Fibroblast of lung (primary cell): ENCODE results near the gene RRBP1. TPM values are rescaled to one million over a fixed set of nuclear protein-coding genes. Genes with fewer than 3 reads are reported as not detected.

Experiments used
- DNase-seq, 2 donors: peaks; one replicate each; pipeline versions ENCODE4 v3.0.0 to v3.0.0-alpha.2; 2010; ENCODE audit warnings: low read depth in 2 of 2
- H2AFZ ChIP-seq: 2 replicates; pipeline ENCODE4 v1.5.1; 2012; ENCODE audit warnings: low read length, control low read depth, inconsistent platforms
- H3K27ac ChIP-seq: 2 replicates; pipeline ENCODE4 v1.5.1; 2011; ENCODE audit warnings: low read length, control low read depth; ENCODE audit not compliant: insufficient read depth
- H3K27me3 ChIP-seq: 2 replicates; pipeline ENCODE4 v1.5.1; 2011; ENCODE audit warnings: mild to moderate bottlenecking, low read length; ENCODE audit not compliant: control insufficient read depth, insufficient read depth
- H3K36me3 ChIP-seq: 2 replicates; pipeline ENCODE4 v1.5.1; 2011; ENCODE audit warnings: low read length; ENCODE audit not compliant: control insufficient read depth, insufficient read depth
- H3K4me1 ChIP-seq: 2 replicates; pipeline ENCODE4 v1.5.1; 2011; ENCODE audit warnings: low read length; ENCODE audit not compliant: control insufficient read depth, insufficient read depth; ENCODE audit errors: extremely low read depth
- H3K4me2 ChIP-seq: 2 replicates; pipeline ENCODE4 v1.5.1; 2011; ENCODE audit warnings: low read length, control low read depth; ENCODE audit not compliant: insufficient read depth; ENCODE audit errors: extremely low read depth
- H3K4me3 ChIP-seq, 4 experiments: fragments of 200-600 bp in 1 of 4; sonication (generic) in 1 of 4; replicated peaks in 1 of 4; 2 replicates each; pipeline ENCODE4 v1.5.1; 2011 to 2016; ENCODE audit warnings: low read length in 4 of 4, low read depth in 3 of 4, mild to moderate bottlenecking in 3 of 4, control low read depth in 2 of 4, inconsistent platforms in 1 of 4, mixed read lengths in 1 of 4; ENCODE audit not compliant: insufficient read depth in 1 of 4; ENCODE audit errors: control extremely low read depth in 1 of 4
- H3K79me2 ChIP-seq: 2 replicates; pipeline ENCODE4 v1.5.1; 2012; ENCODE audit warnings: mild to moderate bottlenecking, low read length, inconsistent platforms; ENCODE audit not compliant: control insufficient read depth, insufficient read depth
- H3K9ac ChIP-seq: 2 replicates; pipeline ENCODE4 v1.5.1; 2011; ENCODE audit warnings: mild to moderate bottlenecking, low read length, control low read depth; ENCODE audit not compliant: insufficient read depth
- H3K9me3 ChIP-seq: 2 replicates; pipeline ENCODE4 v1.5.1; 2012; ENCODE audit warnings: low read depth, low read length; ENCODE audit not compliant: control insufficient read depth, insufficient read depth
- H4K20me1 ChIP-seq: 2 replicates; pipeline ENCODE4 v1.5.1; 2011; ENCODE audit warnings: low read length; ENCODE audit not compliant: control insufficient read depth, insufficient read depth; ENCODE audit errors: extremely low read depth
- CTCF ChIP-seq, 2 donors: IDR thresholded peaks in 1 of 2; conservative IDR thresholded peaks in 1 of 2; 1 replicate in 1 of 2; 2 replicates in 1 of 2; pipeline ENCODE4 v1.5.1; 2011 to 2012; ENCODE audit warnings: low read length in 2 of 2, control low read depth in 1 of 2, inconsistent platforms in 1 of 2, low read depth in 1 of 2, mild to moderate bottlenecking in 1 of 2
- EZH2 ChIP-seq: IDR thresholded peaks from 2 replicates; pipeline ENCODE4 v1.5.1; 2012; ENCODE audit warnings: low read length, control low read depth, mild to moderate bottlenecking; ENCODE audit errors: missing control alignments
- polyA plus RNA-seq, 2 donors: library from polyadenylated mRNA; depleted of rRNA in 1 of 2; stranded (reverse) in 1 of 2; unstranded in 1 of 2; fragments of >200 nt; gene quantifications; 2 replicates each; pipeline ENCODE4 v1.2.1, GENCODE V29; 2011 to 2012; ENCODE audit warnings: missing spikeins in 1 of 2
- total RNA-seq: library from RNA; depleted of rRNA; stranded (reverse); fragments of >200 nt; gene quantifications from 2 replicates; pipeline ENCODE4 v1.2.1, GENCODE V29; 2014

The RRBP1 gene
- total and polyA plus RNA-seq, 2 donors (not counting 1 experiment from before 2014, with no cell fraction given) = 169 to 233 TPM

GRCh38 chr20:17568045-17568788 is 113.8 kb downstream of the RRBP1 start:
- H3K4me2 ChIP-seq = peak overlapping the region; percentile 81
- no peaks in the 10 kb centered on the region for H3K9me3 ChIP-seq
- TF ChIP-seq EZH2 (no peak), CTCF (conservative IDR thresholded peaks at IDR 0.05 in 1 of 2, IDR thresholded peaks at IDR 0.05 in 1 of 2; ENCODE audit: low read depth in 1 of 2, low read length in 2 of 2) (no peak)
- peaks cover 3% of the 10 kb centered on the region for H3K36me3 ChIP-seq
- DNase-seq = no peak
- no peak overlapping the region for H2AFZ ChIP-seq
- peaks cover 10% of the 10 kb centered on the region for H3K4me1 ChIP-seq
- H3K4me3 ChIP-seq = peak overlapping the region; percentile 26 to 88 (median 48)
- peaks cover 33% of the 10 kb centered on the region for H3K79me2 ChIP-seq
- H3K9ac ChIP-seq = peak overlapping the region; percentile 57
- H4K20me1 ChIP-seq = peaks cover 7% of the 10 kb centered on the region
- no peaks in the 10 kb centered on the region for H3K27me3 ChIP-seq
- H3K27ac ChIP-seq = peak overlapping the region; percentile 86

- no peak overlapping the region for H3K9ac ChIP-seq
- no peak overlapping the region for H3K4me3 ChIP-seq
- no peaks in the 10 kb centered on the region for H3K27me3 ChIP-seq
- TF ChIP-seq EZH2 = no peak
- no peak for TF ChIP-seq CTCF (conservative IDR thresholded peaks at IDR 0.05 in 1 of 2, IDR thresholded peaks at IDR 0.05 in 1 of 2; ENCODE audit: low read depth in 1 of 2, low read length in 2 of 2)
- H3K27ac ChIP-seq = no peak overlapping the region
- no peak for DNase-seq
- H3K36me3 ChIP-seq = no peaks in the 10 kb centered on the region
- no peak overlapping the region for H3K4me2 ChIP-seq
- no peaks in the 10 kb centered on the region for H3K9me3 ChIP-seq
- H2AFZ ChIP-seq = no peak overlapping the region
- H4K20me1 ChIP-seq = no peaks in the 10 kb centered on the region
- H3K4me1 ChIP-seq = peaks cover 6% of the 10 kb centered on the region
- H3K79me2 ChIP-seq = peaks cover 15% of the 10 kb centered on the region
These were observed 115.7 kb downstream of the RRBP1 start for GRCh38 chr20:17566345-17566744.

- H4K20me1 ChIP-seq = no peaks in the 10 kb centered on the region
- H3K36me3 ChIP-seq = no peaks in the 10 kb centered on the region
- no peak overlapping the region for H3K4me3 ChIP-seq
- peak; percentile 45 to 67 for DNase-seq
- no peaks in the 10 kb centered on the region for H3K27me3 ChIP-seq
- no peak overlapping the region for H3K27ac ChIP-seq
- no peak overlapping the region for H2AFZ ChIP-seq
- H3K4me2 ChIP-seq = no peak overlapping the region
- peaks cover 4% of the 10 kb centered on the region for H3K79me2 ChIP-seq
- no peak for TF ChIP-seq CTCF (conservative IDR thresholded peaks at IDR 0.05 in 1 of 2, IDR thresholded peaks at IDR 0.05 in 1 of 2; ENCODE audit: low read depth in 1 of 2, low read length in 2 of 2)
- no peak for TF ChIP-seq EZH2
- peaks cover 6% of the 10 kb centered on the region for H3K4me1 ChIP-seq
- H3K9me3 ChIP-seq = no peaks in the 10 kb centered on the region
- no peak overlapping the region for H3K9ac ChIP-seq
These were observed 116.7 kb downstream of the RRBP1 start for GRCh38 chr20:17565169-17565845.

Other genes with a start within 250 kb of the RRBP1 start
- gene BFSP1, start 150.9 kb downstream of the RRBP1 start, total RNA-seq = 1.8 and 2.3 TPM in 2 replicates
- 1.5 TPM in 2 replicates for gene BFSP1, start 150.9 kb downstream of the RRBP1 start, polyA plus RNA-seq
- 249 and 289 TPM in 2 replicates for gene DSTN, start 112.2 kb downstream of the RRBP1 start, total RNA-seq
- gene DSTN, start 112.2 kb downstream of the RRBP1 start, polyA plus RNA-seq = 276 and 737 TPM in 2 replicates
- not detected in 2 replicates for gene BANF2, start 17.7 kb upstream of the RRBP1 start, total RNA-seq
- not detected in 2 replicates for gene BANF2, start 17.7 kb upstream of the RRBP1 start, polyA plus RNA-seq